ENCODE measurements around the gene LRRC18. TPM values are rescaled to one million over a fixed set of nuclear protein-coding genes. Genes with fewer than 3 reads are reported as not detected.

LRRC18 gene
- total and polyA plus RNA-seq, 9 of the 15 experiments (the other 6 are each of a cell fraction or from before 2014, with no cell fraction given): not detected

- 0% methylated on average over 4 of the region's 4 CpGs for WGBS (ENCODE audit: insufficient coverage, low coverage, missing lambda C conversion rate)
- no peak overlapping the region for H2AFZ ChIP-seq (ENCODE audit: low read depth, low read length)
- H3K27me3 ChIP-seq (ENCODE audit: control insufficient read depth in 2 of 2, insufficient read depth in 2 of 2, low read length in 2 of 2): no peaks in the 10 kb centered on the region; a peak in 1 of 5 replicates
- H3K9me1 ChIP-seq (ENCODE audit: control insufficient read depth, insufficient read depth, low read length): no peaks in the 10 kb centered on the region
- BruUV-seq (replicated peaks): no TSS peak
- TF ChIP-seq NFYB (IDR thresholded peaks at IDR 0.05; ENCODE audit: extremely low read depth, insufficient read length): no peak
- TF ChIP-seq, protein P1, sequence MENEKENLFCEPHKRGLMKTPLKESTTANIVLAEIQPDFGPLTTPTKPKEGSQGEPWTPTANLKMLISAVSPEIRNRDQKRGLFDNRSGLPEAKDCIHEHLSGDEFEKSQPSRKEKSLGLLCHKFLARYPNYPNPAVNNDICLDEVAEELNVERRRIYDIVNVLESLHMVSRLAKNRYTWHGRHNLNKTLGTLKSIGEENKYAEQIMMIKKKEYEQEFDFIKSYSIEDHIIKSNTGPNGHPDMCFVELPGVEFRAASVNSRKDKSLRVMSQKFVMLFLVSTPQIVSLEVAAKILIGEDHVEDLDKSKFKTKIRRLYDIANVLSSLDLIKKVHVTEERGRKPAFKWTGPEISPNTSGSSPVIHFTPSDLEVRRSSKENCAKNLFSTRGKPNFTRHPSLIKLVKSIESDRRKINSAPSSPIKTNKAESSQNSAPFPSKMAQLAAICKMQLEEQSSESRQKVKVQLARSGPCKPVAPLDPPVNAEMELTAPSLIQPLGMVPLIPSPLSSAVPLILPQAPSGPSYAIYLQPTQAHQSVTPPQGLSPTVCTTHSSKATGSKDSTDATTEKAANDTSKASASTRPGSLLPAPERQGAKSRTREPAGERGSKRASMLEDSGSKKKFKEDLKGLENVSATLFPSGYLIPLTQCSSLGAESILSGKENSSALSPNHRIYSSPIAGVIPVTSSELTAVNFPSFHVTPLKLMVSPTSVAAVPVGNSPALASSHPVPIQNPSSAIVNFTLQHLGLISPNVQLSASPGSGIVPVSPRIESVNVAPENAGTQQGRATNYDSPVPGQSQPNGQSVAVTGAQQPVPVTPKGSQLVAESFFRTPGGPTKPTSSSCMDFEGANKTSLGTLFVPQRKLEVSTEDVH (IDR thresholded peaks at IDR 0.05; ENCODE audit: low read depth, partially characterized antibody): no peak
- TF ChIP-seq ZNF586 (CRISPR knock-in tag; conservative IDR thresholded peaks at IDR 0.05): no peak
- no peak for TF ChIP-seq PRMT5 (CRISPR knock-in tag; IDR thresholded peaks at IDR 0.05)
- no peaks in the 10 kb centered on the region for H3K9me3 ChIP-seq (replicated peaks; ENCODE audit: control insufficient read depth, insufficient read depth, low read depth, low read length)
- H3K27ac ChIP-seq (ENCODE audit: extremely low read depth, low read depth, low read length): no peak overlapping the region
- POLR2A ChIA-PET: interaction anchor here (0.7 kb wide), 2 partner anchors 16 to 83 kb away, joined by 3 read pairs; no protein-coding TSS in a partner anchor
- H4K20me1 ChIP-seq (replicated peaks; ENCODE audit: control insufficient read depth, insufficient read depth, low read length): no peaks in the 10 kb centered on the region
- DNase-seq (ENCODE audit: extremely low read depth in 1 of 4, low spot score in 3 of 4) (no peak), FAIRE-seq (no peak), ATAC-seq (no peak)
- H3K4me1 ChIP-seq (replicated peaks in 1 of 2; ENCODE audit: control insufficient read depth in 2 of 2, insufficient read depth in 2 of 2, low read length in 2 of 2): no peaks in the 10 kb centered on the region
- H3K36me3 ChIP-seq (ENCODE audit: control insufficient read depth, insufficient read depth, low read length): no peaks in the 10 kb centered on the region
- in situ Hi-C loops (cut with MboI): no loop called here
- no peaks in the 10 kb centered on the region for H3K79me2 ChIP-seq (ENCODE audit: control insufficient read depth, insufficient read depth, low read length)
- H3K4me3 ChIP-seq: no peak overlapping the region
- H3K9ac ChIP-seq (ENCODE audit: insufficient read depth in 1 of 2, low read depth in 2 of 2, low read length in 2 of 2): no peak overlapping the region
- intact Hi-C loops (cut with micrococcal nuclease): no loop called here
- no peak overlapping the region for H3K4me2 ChIP-seq (ENCODE audit: insufficient read depth, low read length)
- CTCF ChIA-PET (ENCODE audit: low intra/inter-chr PET ratio): interaction anchor here (0.6 kb wide), 1 partner anchor 172 kb away, joined by 3 read pairs; no protein-coding TSS in a partner anchor
Measured at GRCh38 chr10:48883701-48884100, 55.9 kb downstream of the LRRC18 start.

All from K562 (cell line).